B cell (primary cell): ENCODE data around the gene RAD51B. TPM values are rescaled to one million over a fixed set of nuclear protein-coding genes. Genes with fewer than 3 reads are reported as not detected.

Source experiments
- ATAC-seq: fragments of 200-7000 bp; cut with Tn5 transposase; one replicate; pipeline ENCODE4 v1.10.0; 2021; ENCODE audit warnings: low read depth, mild to moderate bottlenecking, moderate number of reproducible peaks, moderate library complexity
- CTCF ChIA-PET: fragments of 350-600 bp; sonication (Branson Sonifier 250); formaldehyde crosslinking; loops from one replicate; lab custom pipeline; 2021; ENCODE audit warnings: antibody characterized with exemption, inconsistent platforms; lab: Charles Lee
- POLR2A ChIA-PET: fragments of 350-600 bp; sonication (Branson Sonifier 250); formaldehyde crosslinking; loops from one replicate; lab custom pipeline; 2021; ENCODE audit warnings: antibody characterized with exemption; lab: Charles Lee
- DNase-seq: peaks from one replicate; pipeline ENCODE4 v3.0.0; 2013
- H2AFZ ChIP-seq: 2 replicates; pipeline ENCODE4 v1.6.1; 2012; ENCODE audit warnings: mild to moderate bottlenecking, low read depth, low read length; ENCODE audit not compliant: insufficient read depth, poor library complexity, severe bottlenecking
- H3K27ac ChIP-seq, 2 donors: 1 replicate in 1 of 2; 2 replicates in 1 of 2; pipeline ENCODE4 v1.5.1; 2012 to 2013; ENCODE audit warnings: low read length in 2 of 2, mild to moderate bottlenecking in 2 of 2, moderate library complexity in 1 of 2
- H3K27me3 ChIP-seq, 4 experiments: fragments of 200-600 bp in 1 of 4; sonication (generic) in 1 of 4; replicated peaks in 1 of 4; 1 replicate in 2 of 4; 2 replicates in 2 of 4; pipeline versions ENCODE4 v1.6.1 to v1.7.0; 2013 to 2016; ENCODE audit warnings: low read length in 3 of 4, mild to moderate bottlenecking in 2 of 4, mixed read lengths in 1 of 4, moderate library complexity in 1 of 4; ENCODE audit not compliant: insufficient read depth in 4 of 4, control insufficient read depth in 3 of 4; ENCODE audit errors: control extremely low read depth in 1 of 4
- H3K36me3 ChIP-seq, 2 experiments: replicated peaks in 1 of 2; 1 replicate in 1 of 2; 2 replicates in 1 of 2; pipeline versions ENCODE4 v1.6.1 to v1.7.1; 2013; ENCODE audit warnings: low read length in 1 of 2; ENCODE audit not compliant: insufficient read depth in 2 of 2, control insufficient read depth in 1 of 2; ENCODE audit errors: control extremely low read depth in 1 of 2, extremely low read depth in 1 of 2
- H3K4me1 ChIP-seq, 2 donors: fragments of 200-600 bp in 1 of 2; sonication (generic) in 1 of 2; 1 replicate in 1 of 2; 2 replicates in 1 of 2; pipeline versions ENCODE4 v1.5.1 to v1.6.1; 2013 to 2017; ENCODE audit warnings: low read length in 2 of 2; ENCODE audit not compliant: control insufficient read depth in 2 of 2, insufficient read depth in 2 of 2
- H3K4me2 ChIP-seq: replicated peaks from 2 replicates; pipeline ENCODE3; 2012; ENCODE audit warnings: mild to moderate bottlenecking, low read depth, low read length; ENCODE audit not compliant: poor library complexity, severe bottlenecking
- H3K4me3 ChIP-seq, 5 experiments: fragments of 200-600 bp in 1 of 5; sonication (generic) in 1 of 5; 1 replicate in 3 of 5; 2 replicates in 2 of 5; pipeline versions ENCODE4 v1.5.1 to v1.7.0; 2011 to 2016; ENCODE audit warnings: low read length in 4 of 5, mild to moderate bottlenecking in 4 of 5, low read depth in 2 of 5, control low read depth in 1 of 5, moderate library complexity in 1 of 5; ENCODE audit not compliant: insufficient read depth in 1 of 5; ENCODE audit errors: control extremely low read depth in 1 of 5, extremely low read depth in 1 of 5
- H3K79me2 ChIP-seq: fragments of 200-600 bp; sonication (generic); one replicate; pipeline ENCODE4 v1.6.0; 2016; ENCODE audit warnings: low read length; ENCODE audit not compliant: control insufficient read depth, insufficient read depth
- H3K9ac ChIP-seq: fragments of 200-600 bp; sonication (generic); 2 replicates; pipeline ENCODE4 v1.6.1; 2017; ENCODE audit warnings: mild to moderate bottlenecking, low read length, moderate library complexity
- H3K9me3 ChIP-seq, 3 donors: one replicate each; pipeline versions ENCODE4 v1.6.1 to v1.7.1; 2013; ENCODE audit warnings: low read length in 2 of 3; ENCODE audit not compliant: control insufficient read depth in 2 of 3, insufficient read depth in 1 of 3; ENCODE audit errors: control extremely low read depth in 1 of 3
- H4K20me1 ChIP-seq: 2 replicates; pipeline ENCODE4 v1.6.0; 2012; ENCODE audit warnings: mild to moderate bottlenecking, low read length; ENCODE audit not compliant: insufficient read depth, control insufficient read depth, poor library complexity, severe bottlenecking
- H3K27ac Mint-ChIP-seq: one replicate; pipeline ENCODE4 v1.8.0; 2021; ENCODE audit warnings: mixed read lengths
- H3K27me3 Mint-ChIP-seq: one replicate; pipeline ENCODE4 v1.8.0; 2021; ENCODE audit warnings: mixed read lengths
- H3K4me1 Mint-ChIP-seq: one replicate; pipeline ENCODE4 v1.8.0; 2021; ENCODE audit warnings: mixed read lengths
- H3K4me3 Mint-ChIP-seq: one replicate; pipeline ENCODE4 v1.8.0; 2021; ENCODE audit warnings: mixed read lengths
- H3K9me3 Mint-ChIP-seq: one replicate; pipeline ENCODE4 v1.8.0; 2022; ENCODE audit warnings: mixed read lengths; ENCODE audit not compliant: insufficient read depth
- CTCF ChIP-seq: fragments of 200-600 bp; IDR thresholded peaks from one replicate; pipeline ENCODE4 v1.8.0; 2022; ENCODE audit warnings: antibody characterized with exemption, mild to moderate bottlenecking
- EZH2 ChIP-seq: IDR thresholded peaks from 2 replicates; pipeline ENCODE4 v1.6.1; 2012; ENCODE audit warnings: borderline replicate concordance, low read depth, mild to moderate bottlenecking, moderate library complexity, low read length; ENCODE audit not compliant: insufficient read depth, poor library complexity, severe bottlenecking
- WGBS: methylation state at CpG from one replicate; pipeline ENCODE4 v1.1.5; 2013; ENCODE audit warnings: missing lambda C conversion rate; ENCODE audit not compliant: insufficient coverage; 5-methylcytosine and 5-hydroxymethylcytosine counted together
- intact Hi-C: fragments of 100-400 bp; cut with micrococcal nuclease; formaldehyde crosslinking; loops from one replicate; pipeline ENCODE4 v1.10.0; 2022
- polyA plus RNA-seq: library from polyadenylated mRNA; depleted of rRNA; stranded (reverse); fragments of >200 nt; gene quantifications from 2 replicates; pipeline ENCODE4 v1.2.3, GENCODE V29; 2012
- total RNA-seq, 2 donors: library from RNA; stranded (reverse); fragments of 120-200 nt in 1 of 2; gene quantifications; 1 replicate in 1 of 2; 2 replicates in 1 of 2; pipeline versions ENCODE4 v1.2.3 to v1.2.4, GENCODE V29; 2013 to 2022

RAD51B gene
- total and polyA plus RNA-seq, 2 donors (not counting 1 experiment from before 2014, with no cell fraction given), result 6.5 to 60.6 TPM

GRCh38 chr14:68691031-68691791 is 871.6 kb downstream of the RAD51B start:
- H3K9me3 Mint-ChIP-seq, result no peaks in the 10 kb centered on the region
- Histone ChIP-seq H3K4me3 (no peak overlapping the region), H3K79me2 (peaks cover 4% of the 10 kb centered on the region), H3K9me3 (peaks cover 0 to 11% (median 0%) of the 10 kb centered on the region in 3 donors), H3K36me3 (no peaks in the 10 kb centered on the region), H3K27ac (no peak overlapping the region), H3K9ac (no peak overlapping the region), H3K27me3 (no peaks in the 10 kb centered on the region), H3K4me2 (peak overlapping the region; percentile 33), H2AFZ (no peak overlapping the region), H3K4me1 (peaks cover 31 to 59% of the 10 kb centered on the region in 2 donors), H4K20me1 (no peaks in the 10 kb centered on the region)
- no peak for TF ChIP-seq CTCF
- TF ChIP-seq EZH2, result no peak
- ChIA-PET CTCF (no interaction called here), POLR2A (no interaction called here)
- H3K27me3 Mint-ChIP-seq, result no peaks in the 10 kb centered on the region
- intact Hi-C loops, result no loop called here
- DNase-seq (peak; percentile 42), ATAC-seq (no peak)
- H3K4me1 Mint-ChIP-seq, result peaks cover 74% of the 10 kb centered on the region
- peak overlapping the region; percentile 6 for H3K27ac Mint-ChIP-seq
- 90% methylated on average over 23 of the region's 24 CpGs for WGBS
- no peak overlapping the region for H3K4me3 Mint-ChIP-seq

GRCh38 chr14:68691792-68692118 is 872.2 kb downstream of the RAD51B start:
- H3K27me3 Mint-ChIP-seq, result no peaks in the 10 kb centered on the region
- Histone ChIP-seq H3K4me3 (no peak overlapping the region), H3K9me3 (peaks cover 0 to 13% (median 0%) of the 10 kb centered on the region in 3 donors), H3K36me3 (no peaks in the 10 kb centered on the region), H3K9ac (no peak overlapping the region), H4K20me1 (no peaks in the 10 kb centered on the region), H3K4me2 (peak overlapping the region; percentile 33), H3K27ac (no peak overlapping the region), H2AFZ (no peak overlapping the region), H3K27me3 (no peaks in the 10 kb centered on the region), H3K79me2 (peaks cover 4% of the 10 kb centered on the region), H3K4me1 (peaks cover 29 to 54% of the 10 kb centered on the region in 2 donors)
- TF ChIP-seq CTCF, result no peak
- TF ChIP-seq EZH2, result no peak
- H3K4me1 Mint-ChIP-seq, result peaks cover 69% of the 10 kb centered on the region
- 92% methylated on average over 3 of the region's 3 CpGs for WGBS
- intact Hi-C loops, result no loop called here
- POLR2A ChIA-PET, result interaction anchor here (0.7 kb wide), 1 partner anchor 447 kb away, joined by 4 read pairs; no protein-coding TSS in a partner anchor
- no peaks in the 10 kb centered on the region for H3K9me3 Mint-ChIP-seq
- no peak for ATAC-seq
- no peak overlapping the region for H3K27ac Mint-ChIP-seq
- H3K4me3 Mint-ChIP-seq, result no peak overlapping the region
- CTCF ChIA-PET, result no interaction called here
- DNase-seq, result no peak
